ENCODE measurements around the gene CDC42SE2.

- TF ChIP-seq, protein P1, sequence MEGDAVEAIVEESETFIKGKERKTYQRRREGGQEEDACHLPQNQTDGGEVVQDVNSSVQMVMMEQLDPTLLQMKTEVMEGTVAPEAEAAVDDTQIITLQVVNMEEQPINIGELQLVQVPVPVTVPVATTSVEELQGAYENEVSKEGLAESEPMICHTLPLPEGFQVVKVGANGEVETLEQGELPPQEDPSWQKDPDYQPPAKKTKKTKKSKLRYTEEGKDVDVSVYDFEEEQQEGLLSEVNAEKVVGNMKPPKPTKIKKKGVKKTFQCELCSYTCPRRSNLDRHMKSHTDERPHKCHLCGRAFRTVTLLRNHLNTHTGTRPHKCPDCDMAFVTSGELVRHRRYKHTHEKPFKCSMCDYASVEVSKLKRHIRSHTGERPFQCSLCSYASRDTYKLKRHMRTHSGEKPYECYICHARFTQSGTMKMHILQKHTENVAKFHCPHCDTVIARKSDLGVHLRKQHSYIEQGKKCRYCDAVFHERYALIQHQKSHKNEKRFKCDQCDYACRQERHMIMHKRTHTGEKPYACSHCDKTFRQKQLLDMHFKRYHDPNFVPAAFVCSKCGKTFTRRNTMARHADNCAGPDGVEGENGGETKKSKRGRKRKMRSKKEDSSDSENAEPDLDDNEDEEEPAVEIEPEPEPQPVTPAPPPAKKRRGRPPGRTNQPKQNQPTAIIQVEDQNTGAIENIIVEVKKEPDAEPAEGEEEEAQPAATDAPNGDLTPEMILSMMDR (conservative IDR thresholded peaks at IDR 0.05 in 1 of 2, IDR thresholded peaks at IDR 0.05 in 1 of 2; ENCODE audit: extremely low read depth in 1 of 2, insufficient read depth in 1 of 2, low read depth in 1 of 2, low read length in 2 of 2) = no peak
- no peak for TF ChIP-seq EZH2 (IDR thresholded peaks at IDR 0.05; ENCODE audit: borderline replicate concordance, low read length)
These were observed 177.3 kb downstream of the CDC42SE2 start for GRCh38 chr5:131441184-131441583.
